Activated CD8-positive, alpha-beta T cell treated with anti-CD3 and anti-CD28 coated beads, Interleukin-2, amount 10 ng/mL, durations not matched to agents 7 days and 5 days (primary cell): ENCODE results near the gene PRKD1. TPM values are rescaled to one million over a fixed set of nuclear protein-coding genes. Genes with fewer than 3 reads are reported as not detected.
"Not testable (repeated sequence)": the region's sequence is repeated elsewhere in the genome, so short reads cannot be mapped to it uniquely, and the experiment has no call there.

Source experiments
- ATAC-seq: fragments of 150-1000 bp; cut with Tn5 transposase; one replicate; pipeline ENCODE4 v1.10.0; 2021; ENCODE audit warnings: moderate library complexity
- CTCF ChIA-PET: fragments of 350-600 bp; sonication (Branson Sonifier 250); formaldehyde crosslinking; loops from one replicate; lab custom pipeline; 2021; ENCODE audit warnings: antibody characterized with exemption; lab: Charles Lee
- POLR2A ChIA-PET: fragments of 350-600 bp; sonication (Branson Sonifier 250); formaldehyde crosslinking; loops from one replicate; lab custom pipeline; 2021; ENCODE audit warnings: antibody characterized with exemption; lab: Charles Lee
- DNase-seq: peaks from one replicate; pipeline ENCODE4 v3.0.0-alpha.2; 2020
- H3K27ac Mint-ChIP-seq: one replicate; pipeline ENCODE4 v1.8.0; 2021; ENCODE audit warnings: mild to moderate bottlenecking, mixed read lengths
- H3K27me3 Mint-ChIP-seq: one replicate; pipeline ENCODE4 v1.8.0; 2021; ENCODE audit warnings: low read depth, mixed read lengths
- H3K36me3 Mint-ChIP-seq: one replicate; pipeline ENCODE4 v1.8.0; 2021; ENCODE audit warnings: low read depth, mixed read lengths
- H3K4me1 Mint-ChIP-seq: one replicate; pipeline ENCODE4 v1.8.0; 2021; ENCODE audit warnings: low read depth, mixed read lengths
- H3K4me3 Mint-ChIP-seq: one replicate; pipeline ENCODE4 v1.8.0; 2021; ENCODE audit warnings: mild to moderate bottlenecking, mixed read lengths
- H3K9me3 Mint-ChIP-seq: one replicate; pipeline ENCODE4 v1.8.0; 2022; ENCODE audit warnings: mixed read lengths; ENCODE audit not compliant: insufficient read depth
- total RNA-seq, 2 experiments: library from RNA; stranded (reverse); gene quantifications; one replicate each; pipeline ENCODE4 v1.2.3, GENCODE V29; 2021

PRKD1 gene
- total RNA-seq, 2 experiments from 2014 or later = not detected

- ATAC-seq = no peak
Observed at GRCh38 chr14:29897181-29897580, 30.5 kb downstream of the PRKD1 start.

GRCh38 chr14:29896354-29896821 is 31.3 kb downstream of the PRKD1 start:
- DNase-seq (no peak), ATAC-seq (no peak)
- Mint-ChIP-seq H3K4me3 (no peak overlapping the region), H3K36me3 (no peaks in the 10 kb centered on the region), H3K4me1 (no peaks in the 10 kb centered on the region), H3K27me3 (no peaks in the 10 kb centered on the region), H3K27ac (no peak overlapping the region), H3K9me3 (no peaks in the 10 kb centered on the region)
- ChIA-PET CTCF (no interaction called here), POLR2A (no interaction called here)

More at GRCh38 chr14:29897181-29897580, 30.5 kb downstream of the PRKD1 start:
- Mint-ChIP-seq H3K4me3 (no peak overlapping the region), H3K27ac (no peak overlapping the region), H3K9me3 (no peaks in the 10 kb centered on the region), H3K27me3 (no peaks in the 10 kb centered on the region), H3K36me3 (no peaks in the 10 kb centered on the region), H3K4me1 (no peaks in the 10 kb centered on the region)
- no peak for DNase-seq
- POLR2A ChIA-PET = no interaction called here
- CTCF ChIA-PET = no interaction called here

DNA sequence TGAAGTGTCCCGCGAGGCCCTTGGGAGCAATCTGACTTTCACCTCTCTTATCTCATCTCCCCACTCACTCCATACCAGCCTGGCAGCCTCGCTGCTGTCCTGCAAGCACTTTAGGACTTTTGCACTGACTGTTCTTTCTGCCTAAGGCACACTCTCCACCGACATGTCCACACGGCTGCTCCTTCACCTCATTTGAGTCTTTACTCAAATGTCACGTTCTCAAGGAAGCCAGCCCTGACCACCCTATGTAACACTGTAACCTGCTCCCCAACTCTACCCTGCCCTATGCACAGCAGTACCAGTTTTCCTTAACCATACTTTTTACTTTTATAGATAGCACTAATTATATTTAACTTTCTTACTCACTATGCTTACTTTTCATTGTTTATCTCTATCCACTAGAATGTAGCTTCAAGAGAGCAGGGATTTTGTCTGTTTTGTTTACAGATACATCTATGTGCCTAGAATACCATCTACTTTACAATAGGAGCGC is 32.0 kb downstream of the PRKD1 start:
- Mint-ChIP-seq H3K36me3 (no peaks in the 10 kb centered on the region), H3K9me3 (no peaks in the 10 kb centered on the region), H3K27ac (no peak overlapping the region), H3K27me3 (no peaks in the 10 kb centered on the region), H3K4me3 (no peak overlapping the region), H3K4me1 (no peaks in the 10 kb centered on the region)
- no peak for ATAC-seq
- no peak for DNase-seq
- CTCF ChIA-PET = no interaction called here
- POLR2A ChIA-PET = no interaction called here

- ATAC-seq (no peak), DNase-seq (no peak)
- Mint-ChIP-seq H3K4me1 (no peaks in the 10 kb centered on the region), H3K27ac (no peak overlapping the region), H3K36me3 (no peaks in the 10 kb centered on the region), H3K4me3 (no peak overlapping the region), H3K9me3 (no peaks in the 10 kb centered on the region), H3K27me3 (no peaks in the 10 kb centered on the region)
- ChIA-PET POLR2A (no interaction called here), CTCF (no interaction called here)
Observed at GRCh38 chr14:29893989-29894388, 33.7 kb downstream of the PRKD1 start.

- ChIA-PET POLR2A (no interaction called here), CTCF (no interaction called here)
- ATAC-seq (no peak), DNase-seq (no peak)
- Mint-ChIP-seq H3K4me1 (no peaks in the 10 kb centered on the region), H3K27me3 (no peaks in the 10 kb centered on the region), H3K36me3 (no peaks in the 10 kb centered on the region), H3K4me3 (no peak overlapping the region), H3K27ac (no peak overlapping the region), H3K9me3 (no peaks in the 10 kb centered on the region)
Observed at GRCh38 chr14:29892327-29892726, 35.3 kb downstream of the PRKD1 start.

DNA sequence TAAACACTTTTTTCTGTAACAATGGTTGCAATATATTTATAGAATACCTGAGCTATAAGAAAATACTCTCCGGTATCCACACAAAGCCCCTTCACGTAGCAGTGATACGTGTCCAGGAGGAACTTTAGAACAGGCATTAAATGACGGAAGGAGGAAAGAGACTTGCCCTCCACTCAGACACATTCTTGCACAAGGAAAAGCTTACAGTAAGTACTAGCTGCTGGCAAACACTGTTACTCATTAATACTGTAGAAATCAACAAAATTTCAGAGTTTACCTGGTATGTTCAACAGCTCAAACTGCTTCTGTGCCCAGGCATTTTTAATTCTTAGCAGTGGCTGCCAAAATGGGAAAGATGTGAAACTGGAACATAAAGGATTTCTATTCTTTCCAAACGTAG is 41.7 kb downstream of the PRKD1 start:
- DNase-seq (no peak), ATAC-seq (no peak)
- H3K4me3 Mint-ChIP-seq = no peak overlapping the region
- POLR2A ChIA-PET = no interaction called here
- H3K4me1 Mint-ChIP-seq = no peaks in the 10 kb centered on the region
- CTCF ChIA-PET = no interaction called here
- H3K36me3 Mint-ChIP-seq = no peaks in the 10 kb centered on the region
- no peaks in the 10 kb centered on the region for H3K27me3 Mint-ChIP-seq
- peaks cover 7% of the 10 kb centered on the region for H3K9me3 Mint-ChIP-seq
- H3K27ac Mint-ChIP-seq = no peak overlapping the region

GRCh38 chr14:29868000-29868399 is 59.6 kb downstream of the PRKD1 start:
- DNase-seq = no peak
- POLR2A ChIA-PET = no interaction called here
- Mint-ChIP-seq H3K4me1 (no peaks in the 10 kb centered on the region), H3K36me3 (no peaks in the 10 kb centered on the region), H3K27me3 (no peaks in the 10 kb centered on the region), H3K27ac (no peak overlapping the region), H3K4me3 (no peak overlapping the region), H3K9me3 (peaks cover 3% of the 10 kb centered on the region)
- CTCF ChIA-PET = no interaction called here
- ATAC-seq = no peak

- no peaks in the 10 kb centered on the region for H3K9me3 Mint-ChIP-seq
- H3K27ac Mint-ChIP-seq = no peak overlapping the region
- H3K4me1 Mint-ChIP-seq = no peaks in the 10 kb centered on the region
- ATAC-seq (no peak), DNase-seq (no peak)
- CTCF ChIA-PET = no interaction called here
- no peaks in the 10 kb centered on the region for H3K36me3 Mint-ChIP-seq
- no peaks in the 10 kb centered on the region for H3K27me3 Mint-ChIP-seq
- no peak overlapping the region for H3K4me3 Mint-ChIP-seq
- POLR2A ChIA-PET = no interaction called here
Observed at GRCh38 chr14:29865299-29865698, 62.3 kb downstream of the PRKD1 start.

GRCh38 chr14:29861996-29862395 is 65.7 kb downstream of the PRKD1 start:
- H3K4me1 Mint-ChIP-seq = no peaks in the 10 kb centered on the region
- peaks cover 5% of the 10 kb centered on the region for H3K9me3 Mint-ChIP-seq
- no peak for DNase-seq
- H3K36me3 Mint-ChIP-seq = no peaks in the 10 kb centered on the region
- no peak overlapping the region for H3K27ac Mint-ChIP-seq
- no peaks in the 10 kb centered on the region for H3K27me3 Mint-ChIP-seq
- no peak for ATAC-seq
- no peak overlapping the region for H3K4me3 Mint-ChIP-seq
- ChIA-PET POLR2A (no interaction called here), CTCF (no interaction called here)

DNA sequence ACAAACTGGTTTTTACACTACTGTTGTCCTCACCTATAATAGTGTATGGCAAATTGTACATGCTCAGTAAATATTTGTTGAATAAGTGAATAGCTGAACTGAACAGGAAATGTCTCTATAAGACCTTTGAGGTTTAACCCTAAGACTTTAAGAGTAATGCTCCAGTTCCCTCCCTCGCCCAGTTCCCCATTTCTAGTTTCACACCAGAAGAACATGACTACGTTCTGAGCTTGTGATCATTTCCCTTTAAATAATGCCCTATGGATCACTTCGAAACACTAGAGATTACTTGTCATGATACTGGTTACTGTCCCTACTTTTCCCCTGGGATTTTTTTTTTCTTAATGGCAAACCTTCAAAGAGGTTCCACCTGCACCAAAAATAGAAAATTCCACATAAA is 69.3 kb downstream of the PRKD1 start:
- Mint-ChIP-seq H3K9me3 (peaks cover 9% of the 10 kb centered on the region), H3K27ac (no peak overlapping the region), H3K4me3 (no peak overlapping the region), H3K4me1 (no peaks in the 10 kb centered on the region), H3K36me3 (no peaks in the 10 kb centered on the region), H3K27me3 (no peaks in the 10 kb centered on the region)
- CTCF ChIA-PET = no interaction called here
- DNase-seq (no peak), ATAC-seq (no peak)
- POLR2A ChIA-PET = no interaction called here

- ATAC-seq = no peak
- DNase-seq = no peak
- peaks cover 10% of the 10 kb centered on the region for H3K9me3 Mint-ChIP-seq
- H3K4me1 Mint-ChIP-seq = no peaks in the 10 kb centered on the region
- POLR2A ChIA-PET = no interaction called here
- H3K36me3 Mint-ChIP-seq = no peaks in the 10 kb centered on the region
- CTCF ChIA-PET = no interaction called here
- no peak overlapping the region for H3K4me3 Mint-ChIP-seq
- H3K27ac Mint-ChIP-seq = no peak overlapping the region
- H3K27me3 Mint-ChIP-seq = no peaks in the 10 kb centered on the region
Observed at GRCh38 chr14:29857551-29857950, 70.1 kb downstream of the PRKD1 start.

DNA sequence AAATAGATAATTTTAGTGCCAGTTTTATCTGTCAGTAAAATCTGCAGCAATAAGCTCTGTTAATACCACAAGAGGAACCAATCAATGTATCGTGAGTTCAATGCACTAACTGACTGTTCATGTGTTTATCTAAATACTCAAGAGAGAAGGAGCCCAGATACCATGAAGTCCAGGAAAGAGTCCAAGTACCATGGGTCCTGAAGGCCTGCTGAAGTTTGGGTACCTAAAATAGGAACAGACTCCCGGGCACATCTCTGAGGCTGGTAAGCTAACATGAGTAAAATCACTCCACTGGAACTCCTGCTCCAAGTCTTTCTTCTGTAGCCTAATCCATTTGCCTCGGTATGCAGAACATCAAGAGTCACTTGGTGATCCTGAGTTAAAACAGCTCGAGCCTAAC is 71.1 kb downstream of the PRKD1 start:
- H3K27ac Mint-ChIP-seq = no peak overlapping the region
- H3K4me3 Mint-ChIP-seq = no peak overlapping the region
- DNase-seq (no peak), ATAC-seq (no peak)
- H3K36me3 Mint-ChIP-seq = no peaks in the 10 kb centered on the region
- CTCF ChIA-PET = no interaction called here
- peaks cover 15% of the 10 kb centered on the region for H3K9me3 Mint-ChIP-seq
- H3K4me1 Mint-ChIP-seq = no peaks in the 10 kb centered on the region
- POLR2A ChIA-PET = no interaction called here
- H3K27me3 Mint-ChIP-seq = no peaks in the 10 kb centered on the region

DNA sequence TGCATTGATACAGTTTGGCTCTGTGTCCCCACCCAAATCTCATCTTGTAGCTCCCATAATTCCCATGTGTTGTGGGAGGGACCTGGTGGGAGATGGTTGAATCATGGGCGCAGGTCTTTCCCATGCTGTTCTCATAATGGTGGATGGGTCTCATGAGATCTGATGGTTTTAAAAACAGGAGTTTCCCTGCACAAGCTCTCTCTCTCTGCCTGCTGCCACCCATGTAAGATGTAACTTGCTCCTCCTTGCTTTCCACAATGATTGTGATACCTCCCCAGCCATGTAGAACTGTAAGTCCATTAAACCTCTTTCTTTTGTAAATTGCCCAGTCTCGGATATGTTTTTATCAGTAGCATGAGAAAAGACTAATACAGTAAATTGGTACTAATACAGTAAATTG is 74.0 kb downstream of the PRKD1 start:
- DNase-seq, H3K27ac Mint-ChIP-seq, POLR2A ChIA-PET, H3K4me3 Mint-ChIP-seq, H3K4me1 Mint-ChIP-seq, H3K36me3 Mint-ChIP-seq, ATAC-seq, CTCF ChIA-PET, H3K27me3 Mint-ChIP-seq: not testable (repeated sequence)
- peaks cover 24% of the 10 kb centered on the region for H3K9me3 Mint-ChIP-seq
